ENCODE results near the gene FAM163B.

- TF ChIP-seq PYGO2 (tag; IDR thresholded peaks at IDR 0.05) (no peak), ZBTB43 (CRISPR knock-in tag; IDR thresholded peaks at IDR 0.05) (no peak), ZNF134 (CRISPR knock-in tag; conservative IDR thresholded peaks at IDR 0.05) (no peak), HNRNPH1 (optimal IDR thresholded peaks at IDR 0.05; ENCODE audit: low read depth, low read length) (no peak), ZNF318 (IDR thresholded peaks at IDR 0.05; ENCODE audit: borderline replicate concordance in 1 of 2, low read depth in 1 of 2) (no peak), CBFB (CRISPR knock-in tag; IDR thresholded peaks at IDR 0.05) (no peak), PHF8 (IDR thresholded peaks at IDR 0.05; ENCODE audit: borderline replicate concordance, low read length) (no peak), MAX (CRISPR knock-in tag; IDR thresholded peaks at IDR 0.05) (no peak), SP2 (IDR thresholded peaks at IDR 0.05; ENCODE audit: extremely low read depth, low read depth, low read length, poor library complexity, severe bottlenecking) (no peak)
Measured at GRCh38 chr9:133583586-133583985, 25.6 kb downstream of the FAM163B start.

Data from K562 (cell line).